MM.1S (cell line): ENCODE data around the gene TRIM38.

Source experiments
- EZH2 ChIP-seq: fragments of 300-600 bp; sonication (generic); optimal IDR thresholded peaks from 2 replicates; pipeline ENCODE3; 2017; ENCODE audit warnings: low read depth, mild to moderate bottlenecking, antibody characterized with exemption, low read length, mixed read lengths
- TF ChIP-seq, protein P1 (sequence below): fragments of 300-600 bp; sonication (generic); IDR thresholded peaks from 2 replicates; pipeline ENCODE4 v1.5.1; 2016; ENCODE audit warnings: antibody characterized with exemption, low read length, mixed read lengths

DNA sequence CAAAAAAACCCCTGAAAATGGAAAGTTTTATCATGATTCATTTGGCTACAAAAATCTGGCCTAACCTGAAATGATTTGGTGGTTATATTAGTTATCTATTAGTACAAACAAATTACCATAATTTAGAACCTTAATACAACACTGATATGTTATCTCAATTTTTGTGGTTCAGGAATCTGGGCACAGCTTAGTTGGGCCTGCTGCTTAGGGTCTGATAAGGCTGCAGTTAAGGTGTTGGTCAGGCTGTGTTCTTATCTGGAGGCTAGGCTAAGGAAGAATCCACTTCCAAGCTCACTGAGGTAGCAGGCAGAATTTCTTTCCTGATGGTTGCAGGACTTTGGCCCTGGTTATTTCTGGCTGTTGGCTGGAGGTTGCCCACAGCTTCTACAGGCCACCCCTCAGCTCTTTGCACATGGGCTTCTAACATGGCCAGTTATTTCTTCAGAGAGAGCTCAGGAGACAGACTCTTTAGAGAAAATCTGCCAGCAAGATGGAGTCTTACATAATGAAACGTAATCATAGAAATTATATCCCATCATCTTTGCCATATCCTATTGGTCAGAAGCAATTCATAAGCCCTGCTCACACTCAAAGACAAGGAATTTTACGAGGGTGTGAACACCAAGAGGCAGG is 11.4 kb downstream of the TRIM38 start:
- no peak for TF ChIP-seq EZH2
- TF ChIP-seq, protein P1, sequence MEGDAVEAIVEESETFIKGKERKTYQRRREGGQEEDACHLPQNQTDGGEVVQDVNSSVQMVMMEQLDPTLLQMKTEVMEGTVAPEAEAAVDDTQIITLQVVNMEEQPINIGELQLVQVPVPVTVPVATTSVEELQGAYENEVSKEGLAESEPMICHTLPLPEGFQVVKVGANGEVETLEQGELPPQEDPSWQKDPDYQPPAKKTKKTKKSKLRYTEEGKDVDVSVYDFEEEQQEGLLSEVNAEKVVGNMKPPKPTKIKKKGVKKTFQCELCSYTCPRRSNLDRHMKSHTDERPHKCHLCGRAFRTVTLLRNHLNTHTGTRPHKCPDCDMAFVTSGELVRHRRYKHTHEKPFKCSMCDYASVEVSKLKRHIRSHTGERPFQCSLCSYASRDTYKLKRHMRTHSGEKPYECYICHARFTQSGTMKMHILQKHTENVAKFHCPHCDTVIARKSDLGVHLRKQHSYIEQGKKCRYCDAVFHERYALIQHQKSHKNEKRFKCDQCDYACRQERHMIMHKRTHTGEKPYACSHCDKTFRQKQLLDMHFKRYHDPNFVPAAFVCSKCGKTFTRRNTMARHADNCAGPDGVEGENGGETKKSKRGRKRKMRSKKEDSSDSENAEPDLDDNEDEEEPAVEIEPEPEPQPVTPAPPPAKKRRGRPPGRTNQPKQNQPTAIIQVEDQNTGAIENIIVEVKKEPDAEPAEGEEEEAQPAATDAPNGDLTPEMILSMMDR: no peak
